Motor neuron (in vitro differentiated cells): ENCODE data around the gene ROPN1. TPM values are rescaled to one million over a fixed set of nuclear protein-coding genes. Genes with fewer than 3 reads are reported as not detected.

Source experiments
- ATAC-seq, 8 experiments: fragments of 200-7000 bp; cut with Tn5 transposase; replicated peaks in 6 of 8; 2 replicates each; pipeline ENCODE4 v1.8.0; 2021; ENCODE audit warnings: mild to moderate bottlenecking in 8 of 8, moderate library complexity in 8 of 8
- H3K27ac ChIP-seq, 2 donors: fragments of 250-450 bp; sonication (Bioruptor Pico); 2 replicates each; pipeline ENCODE4 v1.9.0; 2021; ENCODE audit warnings: antibody characterized with exemption in 2 of 2, mild to moderate bottlenecking in 2 of 2, moderate library complexity in 1 of 2
- H3K4me1 ChIP-seq, 2 donors: fragments of 250-450 bp; sonication (Bioruptor Pico); replicated peaks in 1 of 2; 2 replicates each; pipeline ENCODE4 v1.6.1; 2021; ENCODE audit warnings: antibody characterized with exemption in 2 of 2, mild to moderate bottlenecking in 2 of 2, moderate library complexity in 1 of 2
- H3K4me3 ChIP-seq, 5 donors: fragments of 250-450 bp; sonication (Bioruptor Pico); 2 replicates each; pipeline ENCODE4 v1.9.0; 2021; ENCODE audit warnings: antibody characterized with exemption in 5 of 5, mild to moderate bottlenecking in 5 of 5, moderate library complexity in 4 of 5
- WGBS, 10 experiments: fragments of 450-650 bp; shearing (Covaris generic); methylation state at CpG; one replicate each; pipeline ENCODE4 v1.0.0; 2022; 5-methylcytosine and 5-hydroxymethylcytosine counted together
- in situ Hi-C, 9 experiments: fragments of 400-800 bp; cut with MboI; loops; one replicate each; pipeline ENCODE4 v1.15.0; 2021; ENCODE audit warnings: low sequenced_read_pairs in 9 of 9, low pct_unique_long_range_greater_than_20kb in 2 of 9; ENCODE audit not compliant: unreplicated experiment in 9 of 9
- total RNA-seq, 8 experiments: library from RNA; unstranded; fragments of 300-600 nt; gene quantifications; 2 replicates each; pipeline versions ENCODE4 v1.2.3 to v1.2.4, GENCODE V29; 2022

ROPN1 gene
- total RNA-seq, 8 experiments from 2014 or later: 0.05 to 3.9 (median 0.20) TPM; not detected in 2

- Histone ChIP-seq H3K4me3 (peak within 1 kb of the TSS; percentile 53 to 77 (median 70)), H3K4me1 (peaks cover 3 to 6% of the 10 kb centered on the region in 2 donors), H3K27ac (peak within 1 kb of the TSS; percentile 52 to 70)
- WGBS, 10 experiments: 0 to 4% (median 1%) methylated on average over 4 to 17 of the region's 55 CpGs; no CpG with 5 or more reads in 2 of the 10 experiments
- ATAC-seq: peak; percentile 97 to 100 (median 100)
- in situ Hi-C loops: no loop called here
These were observed 31.0 kb downstream of the ROPN1 start, which contains the start of gene CCDC14 for GRCh38 chr3:123960781-123961507. Gene CCDC14 (minus strand): TSS chr3:123961229. CDS start chr3:123961173, 56 bp downstream.

- Histone ChIP-seq H3K4me1 (peaks cover 0 to 3% of the 10 kb centered on the region in 2 donors), H3K4me3 (no peak overlapping the region), H3K27ac (no peak overlapping the region)
- ATAC-seq: no peak
- 89 to 100% (median 99%) methylated on average over 1 to 4 of the region's 4 CpGs; no CpG with 5 or more reads in 2 of the 10 experiments for WGBS, 10 experiments
- in situ Hi-C loops: no loop called here
These were observed 38.2 kb downstream of the ROPN1 start for GRCh38 chr3:123953735-123954134.

GRCh38 chr3:123952844-123953520, 38.9 kb downstream of the ROPN1 start:
- no peak for ATAC-seq

GRCh38 chr3:123951522-123952447, 40.1 kb downstream of the ROPN1 start:
- Histone ChIP-seq H3K27ac (no peak overlapping the region), H3K4me1 (no peaks in the 10 kb centered on the region), H3K4me3 (no peak overlapping the region)
- peak in 1 of 8 experiments; percentile 44 for ATAC-seq
- 38 to 100% (median 92%) methylated on average over 1 to 6 of the region's 6 CpGs for WGBS, 10 experiments
- in situ Hi-C loops: no loop called here

More at GRCh38 chr3:123952844-123953520, 38.9 kb downstream of the ROPN1 start:
- Histone ChIP-seq H3K4me3 (no peak overlapping the region), H3K27ac (no peak overlapping the region), H3K4me1 (peaks cover 0 to 2% of the 10 kb centered on the region in 2 donors)
- in situ Hi-C loops: no loop called here
- WGBS, 10 experiments: 70 to 100% (median 87%) methylated on average over 1 to 3 of the region's 4 CpGs; no CpG with 5 or more reads in 2 of the 10 experiments

GRCh38 chr3:123949641-123950040, 42.3 kb downstream of the ROPN1 start:
- no peak for ATAC-seq
- WGBS, 10 experiments: 85 to 100% (median 98%) methylated on average over 1 to 2 of the region's 2 CpGs
- Histone ChIP-seq H3K4me3 (no peak overlapping the region), H3K27ac (no peak overlapping the region), H3K4me1 (no peaks in the 10 kb centered on the region)
- in situ Hi-C loops: no loop called here

- 89 to 100% (median 100%) methylated on average over 1 to 9 of the region's 9 CpGs; no CpG with 5 or more reads in 1 of the 10 experiments for WGBS, 10 experiments
- no peaks in the 10 kb centered on the region for H3K4me1 ChIP-seq
- ATAC-seq: no peak
- no peak overlapping the region for H3K4me3 ChIP-seq
- no peak overlapping the region for H3K27ac ChIP-seq
- in situ Hi-C loops: no loop called here
These were observed 43.5 kb downstream of the ROPN1 start for GRCh38 chr3:123948449-123948848.

GRCh38 chr3:123947482-123947881, 44.4 kb downstream of the ROPN1 start:
- Histone ChIP-seq H3K27ac (no peak overlapping the region), H3K4me3 (no peak overlapping the region), H3K4me1 (no peaks in the 10 kb centered on the region)
- in situ Hi-C loops: no loop called here
- no peak for ATAC-seq

- Histone ChIP-seq H3K4me1 (no peaks in the 10 kb centered on the region), H3K4me3 (no peak overlapping the region), H3K27ac (no peak overlapping the region)
- no peak for ATAC-seq
- WGBS, 10 experiments: 0 to 100% (median 84%) methylated on average over 1 of the region's 1 CpG; no CpG with 5 or more reads in 2 of the 10 experiments
- in situ Hi-C loops: no loop called here
These were observed 50.4 kb downstream of the ROPN1 start for GRCh38 chr3:123941542-123941941.

- no peak for ATAC-seq
- Histone ChIP-seq H3K4me3 (no peak overlapping the region), H3K27ac (no peak overlapping the region), H3K4me1 (no peaks in the 10 kb centered on the region)
- WGBS, 10 experiments: 42 to 100% (median 89%) methylated on average over 1 to 2 of the region's 2 CpGs; no CpG with 5 or more reads in 1 of the 10 experiments
- in situ Hi-C loops: no loop called here
These were observed 50.8 kb downstream of the ROPN1 start for GRCh38 chr3:123941121-123941520.

GRCh38 chr3:123939706-123940105, 52.2 kb downstream of the ROPN1 start:
- WGBS, 10 experiments: 93 to 100% (median 96%) methylated on average over 2 of the region's 2 CpGs

GRCh38 chr3:123936400-123936799, 55.5 kb downstream of the ROPN1 start:
- in situ Hi-C loops: no loop called here
- Histone ChIP-seq H3K4me1 (no peaks in the 10 kb centered on the region), H3K27ac (no peak overlapping the region), H3K4me3 (no peak overlapping the region)
- 66 to 100% (median 89%) methylated on average over 1 to 2 of the region's 2 CpGs; no CpG with 5 or more reads in 1 of the 10 experiments for WGBS, 10 experiments
- ATAC-seq: peak in 1 of 8 experiments; percentile 30

More at GRCh38 chr3:123939706-123940105, 52.2 kb downstream of the ROPN1 start:
- Histone ChIP-seq H3K27ac (no peak overlapping the region), H3K4me3 (no peak overlapping the region), H3K4me1 (no peaks in the 10 kb centered on the region)
- in situ Hi-C loops: no loop called here
- no peak for ATAC-seq

GRCh38 chr3:123935830-123936229, 56.1 kb downstream of the ROPN1 start:
- H3K4me1 ChIP-seq: no peaks in the 10 kb centered on the region
- in situ Hi-C loops: no loop called here
- ATAC-seq: no peak
- H3K27ac ChIP-seq: no peak overlapping the region
- H3K4me3 ChIP-seq: no peak overlapping the region

- in situ Hi-C loops: no loop called here
- ATAC-seq: no peak
- 55 to 100% (median 93%) methylated on average over 1 to 2 of the region's 2 CpGs; no CpG with 5 or more reads in 1 of the 10 experiments for WGBS, 10 experiments
These were observed 57.7 kb downstream of the ROPN1 start for GRCh38 chr3:123934250-123934649.

More at GRCh38 chr3:123934250-123934649, 57.7 kb downstream of the ROPN1 start:
- Histone ChIP-seq H3K27ac (no peak overlapping the region), H3K4me3 (no peak overlapping the region), H3K4me1 (no peaks in the 10 kb centered on the region)
